ENCODE data around the gene GARIN3.

GARIN3 gene

DNA sequence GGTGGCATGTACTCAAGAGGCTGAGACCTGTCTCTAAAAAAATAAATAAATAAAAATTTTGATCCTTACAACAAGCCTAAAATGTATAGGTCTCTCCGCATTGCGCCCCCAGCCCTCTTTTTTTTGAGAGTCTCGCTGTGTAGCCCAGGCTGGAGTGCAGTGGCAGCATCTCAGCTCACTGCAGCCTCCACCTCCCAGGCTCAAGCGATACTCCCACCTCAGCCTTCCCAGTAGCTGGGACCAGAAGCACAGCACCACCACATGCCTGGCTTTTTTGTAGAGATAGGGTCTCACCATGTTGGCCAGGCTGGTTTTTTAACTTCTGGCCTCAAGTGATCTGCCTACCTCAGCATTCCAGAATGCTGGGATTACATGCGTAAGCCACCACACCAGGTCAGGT, 2.2 kb upstream of the GARIN3 start:
- no peak for DNase-seq (ENCODE audit: low read depth)
- H3K4me3 ChIP-seq (ENCODE audit: low read depth, low read length): no peak overlapping the region
- TF ChIP-seq, protein P1, sequence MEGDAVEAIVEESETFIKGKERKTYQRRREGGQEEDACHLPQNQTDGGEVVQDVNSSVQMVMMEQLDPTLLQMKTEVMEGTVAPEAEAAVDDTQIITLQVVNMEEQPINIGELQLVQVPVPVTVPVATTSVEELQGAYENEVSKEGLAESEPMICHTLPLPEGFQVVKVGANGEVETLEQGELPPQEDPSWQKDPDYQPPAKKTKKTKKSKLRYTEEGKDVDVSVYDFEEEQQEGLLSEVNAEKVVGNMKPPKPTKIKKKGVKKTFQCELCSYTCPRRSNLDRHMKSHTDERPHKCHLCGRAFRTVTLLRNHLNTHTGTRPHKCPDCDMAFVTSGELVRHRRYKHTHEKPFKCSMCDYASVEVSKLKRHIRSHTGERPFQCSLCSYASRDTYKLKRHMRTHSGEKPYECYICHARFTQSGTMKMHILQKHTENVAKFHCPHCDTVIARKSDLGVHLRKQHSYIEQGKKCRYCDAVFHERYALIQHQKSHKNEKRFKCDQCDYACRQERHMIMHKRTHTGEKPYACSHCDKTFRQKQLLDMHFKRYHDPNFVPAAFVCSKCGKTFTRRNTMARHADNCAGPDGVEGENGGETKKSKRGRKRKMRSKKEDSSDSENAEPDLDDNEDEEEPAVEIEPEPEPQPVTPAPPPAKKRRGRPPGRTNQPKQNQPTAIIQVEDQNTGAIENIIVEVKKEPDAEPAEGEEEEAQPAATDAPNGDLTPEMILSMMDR (conservative IDR thresholded peaks at IDR 0.05; ENCODE audit: low read depth, low read length): no peak

DNA sequence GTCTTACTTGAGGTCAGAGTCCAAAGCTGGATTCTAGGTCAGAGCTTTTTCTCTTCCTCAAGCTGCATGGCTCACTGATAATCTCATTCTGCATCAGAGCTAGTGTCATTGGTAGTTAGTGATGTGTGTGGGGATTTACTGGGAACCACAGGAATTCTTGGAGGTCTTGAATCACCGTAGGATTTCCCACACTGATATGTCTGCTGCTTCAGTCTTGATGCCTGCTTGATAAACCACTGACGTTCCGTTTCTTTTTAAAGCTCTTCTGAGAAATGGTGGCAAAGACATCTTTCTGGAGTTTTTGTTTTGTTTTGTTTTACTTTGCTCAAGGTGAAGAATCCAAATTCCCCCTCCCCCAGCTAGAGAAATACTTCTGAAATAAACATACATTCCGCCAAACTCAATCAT, 1.2 kb upstream of the GARIN3 start:
- H3K4me3 ChIP-seq (ENCODE audit: low read depth, low read length): no peak overlapping the region
- peak; percentile 15 for DNase-seq (ENCODE audit: low read depth)
- TF ChIP-seq, protein P1 (conservative IDR thresholded peaks at IDR 0.05; ENCODE audit: low read depth, low read length): no peak

- DNase-seq (ENCODE audit: low read depth): no peak
- no peak overlapping the region for H3K4me3 ChIP-seq (ENCODE audit: low read depth, low read length)
- TF ChIP-seq, protein P1 (conservative IDR thresholded peaks at IDR 0.05; ENCODE audit: low read depth, low read length): no peak
Observed at GRCh38 chr5:157165668-157166067, 396 bp downstream of the GARIN3 start.

DNA sequence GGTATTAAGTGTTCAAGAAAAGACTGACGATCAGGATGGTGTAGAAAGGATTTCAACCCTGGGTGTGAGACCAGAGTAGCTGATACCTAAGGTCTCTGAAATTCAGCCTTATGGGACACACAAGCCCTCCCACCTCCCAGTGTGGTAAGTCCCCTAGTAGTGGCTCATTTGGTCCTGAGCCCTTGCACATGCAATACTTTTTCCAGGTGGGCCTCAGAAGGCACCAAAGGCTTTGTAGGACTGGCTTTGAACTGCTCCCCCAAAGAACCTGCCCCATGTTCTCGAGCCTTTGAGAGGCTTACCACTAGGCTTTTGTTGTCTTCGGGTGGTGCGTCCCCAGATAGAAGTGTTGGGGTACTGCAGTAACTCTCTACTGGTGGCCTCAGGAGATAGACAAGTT, 803 bp downstream of the GARIN3 start:
- DNase-seq (ENCODE audit: low read depth): no peak
- H3K4me3 ChIP-seq (ENCODE audit: low read depth, low read length): no peak overlapping the region
- TF ChIP-seq, protein P1 (conservative IDR thresholded peaks at IDR 0.05; ENCODE audit: low read depth, low read length): no peak

GRCh38 chr5:157164521-157164920, 1.5 kb downstream of the GARIN3 start:
- no peak for DNase-seq (ENCODE audit: low read depth)
- H3K4me3 ChIP-seq (ENCODE audit: low read depth, low read length): no peak overlapping the region
- TF ChIP-seq, protein P1 (conservative IDR thresholded peaks at IDR 0.05; ENCODE audit: low read depth, low read length): no peak

DNA sequence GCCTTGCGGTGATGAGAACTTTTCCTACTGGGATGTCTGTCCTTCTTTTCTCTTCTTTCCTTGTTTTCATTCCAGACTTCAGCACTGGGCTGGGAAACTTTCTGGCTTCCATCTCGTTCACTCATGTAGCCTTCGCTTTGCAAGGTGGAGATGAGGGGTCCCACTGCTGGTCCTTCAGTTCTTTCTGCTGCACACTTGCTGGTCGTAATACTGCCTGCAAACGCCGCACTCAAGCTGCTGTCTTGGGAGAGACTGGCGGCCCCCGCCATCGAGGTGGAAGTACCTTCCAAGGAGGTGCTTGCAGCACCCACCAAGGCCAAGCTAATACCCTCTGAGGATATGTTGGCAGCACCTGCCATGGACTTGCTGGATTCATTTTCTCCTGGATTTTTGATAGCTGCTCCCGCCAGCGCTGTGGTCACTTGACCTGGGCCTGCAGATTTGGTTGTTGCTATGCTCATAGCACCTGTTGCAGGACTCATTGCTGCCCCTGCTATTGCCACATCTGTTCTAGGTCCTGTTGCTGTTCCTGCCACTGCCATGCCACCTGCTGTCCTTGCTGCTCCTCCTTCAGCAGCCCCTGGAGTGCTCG, 3.0 kb downstream of the GARIN3 start:
- no peak for DNase-seq (ENCODE audit: low read depth)
- TF ChIP-seq, protein P1 (conservative IDR thresholded peaks at IDR 0.05; ENCODE audit: low read depth, low read length): no peak

GRCh38 chr5:157161996-157162395, 4.1 kb downstream of the GARIN3 start:
- DNase-seq (ENCODE audit: low read depth): no peak
- H3K4me3 ChIP-seq (ENCODE audit: low read depth, low read length): no peak overlapping the region
- TF ChIP-seq, protein P1 (conservative IDR thresholded peaks at IDR 0.05; ENCODE audit: low read depth, low read length): no peak

More for the DNA sequence above, 3.0 kb downstream of the GARIN3 start:
- no peak overlapping the region for H3K4me3 ChIP-seq (ENCODE audit: low read depth, low read length)

Measured in choroid plexus epithelial cell (primary cell).